ENCODE results near the gene C2orf15.

- TF ChIP-seq NR3C1 (IDR thresholded peaks at IDR 0.05): no peak
- TF ChIP-seq HDAC2 (IDR thresholded peaks at IDR 0.05): no peak
- TF ChIP-seq, protein P1, sequence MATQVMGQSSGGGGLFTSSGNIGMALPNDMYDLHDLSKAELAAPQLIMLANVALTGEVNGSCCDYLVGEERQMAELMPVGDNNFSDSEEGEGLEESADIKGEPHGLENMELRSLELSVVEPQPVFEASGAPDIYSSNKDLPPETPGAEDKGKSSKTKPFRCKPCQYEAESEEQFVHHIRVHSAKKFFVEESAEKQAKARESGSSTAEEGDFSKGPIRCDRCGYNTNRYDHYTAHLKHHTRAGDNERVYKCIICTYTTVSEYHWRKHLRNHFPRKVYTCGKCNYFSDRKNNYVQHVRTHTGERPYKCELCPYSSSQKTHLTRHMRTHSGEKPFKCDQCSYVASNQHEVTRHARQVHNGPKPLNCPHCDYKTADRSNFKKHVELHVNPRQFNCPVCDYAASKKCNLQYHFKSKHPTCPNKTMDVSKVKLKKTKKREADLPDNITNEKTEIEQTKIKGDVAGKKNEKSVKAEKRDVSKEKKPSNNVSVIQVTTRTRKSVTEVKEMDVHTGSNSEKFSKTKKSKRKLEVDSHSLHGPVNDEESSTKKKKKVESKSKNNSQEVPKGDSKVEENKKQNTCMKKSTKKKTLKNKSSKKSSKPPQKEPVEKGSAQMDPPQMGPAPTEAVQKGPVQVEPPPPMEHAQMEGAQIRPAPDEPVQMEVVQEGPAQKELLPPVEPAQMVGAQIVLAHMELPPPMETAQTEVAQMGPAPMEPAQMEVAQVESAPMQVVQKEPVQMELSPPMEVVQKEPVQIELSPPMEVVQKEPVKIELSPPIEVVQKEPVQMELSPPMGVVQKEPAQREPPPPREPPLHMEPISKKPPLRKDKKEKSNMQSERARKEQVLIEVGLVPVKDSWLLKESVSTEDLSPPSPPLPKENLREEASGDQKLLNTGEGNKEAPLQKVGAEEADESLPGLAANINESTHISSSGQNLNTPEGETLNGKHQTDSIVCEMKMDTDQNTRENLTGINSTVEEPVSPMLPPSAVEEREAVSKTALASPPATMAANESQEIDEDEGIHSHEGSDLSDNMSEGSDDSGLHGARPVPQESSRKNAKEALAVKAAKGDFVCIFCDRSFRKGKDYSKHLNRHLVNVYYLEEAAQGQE (IDR thresholded peaks at IDR 0.05): no peak
- TF ChIP-seq CTCF (IDR thresholded peaks at IDR 0.05): no peak
- no peak for TF ChIP-seq POLR2A (IDR thresholded peaks at IDR 0.05; ENCODE audit: low read length)
- TF ChIP-seq EP300 (IDR thresholded peaks at IDR 0.05): no peak
Observed at GRCh38 chr2:99112617-99113016, 28.9 kb upstream of the C2orf15 start.

Data from A549 (cell line).